ENCODE data around the gene IFI27. TPM values are rescaled to one million over a fixed set of nuclear protein-coding genes. Genes with fewer than 3 reads are reported as not detected.

IFI27 gene
- total and polyA plus RNA-seq, 9 of the 15 experiments (the other 6 are each of a cell fraction or from before 2014, with no cell fraction given): 0.19 to 3.4 (median 1.4) TPM; not detected in 1

GRCh38 chr14:94165744-94166143, 55.2 kb downstream of the IFI27 start:
- H2AFZ ChIP-seq (ENCODE audit: low read depth, low read length): no peak overlapping the region
- TF ChIP-seq KDM2B (CRISPR knock-in tag; IDR thresholded peaks at IDR 0.05) (no peak), NUFIP1 (IDR thresholded peaks at IDR 0.05; ENCODE audit: partially characterized antibody) (no peak), MTA3 (IDR thresholded peaks at IDR 0.05; ENCODE audit: borderline replicate concordance) (no peak), ZNF143 (CRISPR knock-in tag; IDR thresholded peaks at IDR 0.05) (no peak), ZBTB12 (CRISPR knock-in tag; IDR thresholded peaks at IDR 0.05) (no peak), IRF9 (tag; IDR thresholded peaks at IDR 0.05) (no peak), ZNF3 (CRISPR knock-in tag; IDR thresholded peaks at IDR 0.05) (no peak), GATAD2A (IDR thresholded peaks at IDR 0.05) (no peak), ZNF551 (CRISPR knock-in tag; IDR thresholded peaks at IDR 0.05) (no peak), ZKSCAN1 (IDR thresholded peaks at IDR 0.05; ENCODE audit: low read depth, low read length) (no peak), SREBF2 (CRISPR knock-in tag; IDR thresholded peaks at IDR 0.05) (no peak), SP1 (CRISPR knock-in tag; IDR thresholded peaks at IDR 0.05) (no peak), SNAPC5 (CRISPR knock-in tag; IDR thresholded peaks at IDR 0.05) (no peak), NKRF (IDR thresholded peaks at IDR 0.05; ENCODE audit: borderline replicate concordance) (no peak), ZBTB26 (CRISPR knock-in tag; IDR thresholded peaks at IDR 0.05) (no peak), KLF10 (CRISPR knock-in tag; IDR thresholded peaks at IDR 0.05) (no peak), ZNF354B (CRISPR knock-in tag; IDR thresholded peaks at IDR 0.05) (no peak), ZNF23 (CRISPR knock-in tag; IDR thresholded peaks at IDR 0.05) (no peak)
- no TSS peak for BruUV-seq (replicated peaks)
- WGBS (ENCODE audit: insufficient coverage, low coverage, missing lambda C conversion rate): 0% methylated on average over 3 of the region's 3 CpGs
- CTCF ChIA-PET (ENCODE audit: low intra/inter-chr PET ratio): no interaction called here
- no peak for FAIRE-seq
- no peaks in the 10 kb centered on the region for H4K20me1 ChIP-seq (replicated peaks; ENCODE audit: control insufficient read depth, insufficient read depth, low read length)
- H3K4me3 ChIP-seq: no peak overlapping the region
- H3K9ac ChIP-seq (ENCODE audit: insufficient read depth in 1 of 2, low read depth in 2 of 2, low read length in 2 of 2): no peak overlapping the region
- ATAC-seq: no peak
- POLR2A ChIA-PET: no interaction called here
- H3K9me3 ChIP-seq (replicated peaks; ENCODE audit: control insufficient read depth, insufficient read depth, low read depth, low read length): no peaks in the 10 kb centered on the region
- no peaks in the 10 kb centered on the region for H3K36me3 ChIP-seq (ENCODE audit: control insufficient read depth, insufficient read depth, low read length)
- no peaks in the 10 kb centered on the region for H3K79me2 ChIP-seq (ENCODE audit: control insufficient read depth, insufficient read depth, low read length)
- DNase-seq (ENCODE audit: extremely low read depth in 1 of 4, low spot score in 3 of 4): no peak
- H3K4me1 ChIP-seq (replicated peaks in 1 of 2; ENCODE audit: control insufficient read depth in 2 of 2, insufficient read depth in 2 of 2, low read length in 2 of 2): no peaks in the 10 kb centered on the region; a peak in 1 of 5 replicates
- peaks cover 0 to 18% of the 10 kb centered on the region in 2 experiments; a peak in 1 of 5 replicates for H3K27me3 ChIP-seq (ENCODE audit: control insufficient read depth in 2 of 2, insufficient read depth in 2 of 2, low read length in 2 of 2)
- no peak overlapping the region for H3K4me2 ChIP-seq (ENCODE audit: insufficient read depth, low read length)
- no peak overlapping the region for H3K27ac ChIP-seq (ENCODE audit: extremely low read depth, low read depth, low read length)
- intact Hi-C loops (cut with micrococcal nuclease): no loop called here
- in situ Hi-C loops (cut with MboI): no loop called here
- no peaks in the 10 kb centered on the region for H3K9me1 ChIP-seq (ENCODE audit: control insufficient read depth, insufficient read depth, low read length)
